Adrenal gland (tissue), 19 donors: ENCODE measurements around the gene STRIT1. TPM values are rescaled to one million over a fixed set of nuclear protein-coding genes. Genes with fewer than 3 reads are reported as not detected.

ENCODE experiments used
- DNase-seq, 7 donors: peaks; one replicate each; pipeline ENCODE4 v3.0.0-alpha.2; 2019 to 2020
- H3K27ac ChIP-seq, 5 donors: fragments of 200-600 bp; sonication (generic) in 4 of 5; 1 replicate in 3 of 5; 2 replicates in 2 of 5; pipeline versions ENCODE4 v1.5.1 to v1.8.0; 2016 to 2020; ENCODE audit warnings: mild to moderate bottlenecking in 1 of 5
- H3K27me3 ChIP-seq: fragments of 200-600 bp; 2 replicates; pipeline ENCODE4 v1.8.0; 2021
- H3K36me3 ChIP-seq, 2 donors: fragments of 200-600 bp; replicated peaks in 1 of 2; 1 replicate in 1 of 2; 2 replicates in 1 of 2; pipeline versions ENCODE4 v1.5.1 to v1.8.0; 2018 to 2022
- H3K4me1 ChIP-seq, 2 donors: fragments of 200-600 bp; replicated peaks in 1 of 2; 1 replicate in 1 of 2; 2 replicates in 1 of 2; pipeline versions ENCODE4 v1.5.1 to v1.8.0; 2018 to 2021
- H3K4me3 ChIP-seq, 4 donors: fragments of 200-600 bp; sonication (generic) in 3 of 4; one replicate each; pipeline ENCODE4 v1.5.1; 2016 to 2018
- H3K9me3 ChIP-seq, 3 donors: fragments of 200-600 bp; sonication (generic) in 1 of 3; replicated peaks in 1 of 3; 1 replicate in 2 of 3; 2 replicates in 1 of 3; pipeline versions ENCODE4 v1.5.1 to v1.8.0; 2016 to 2021
- POLR2A ChIP-seq, 2 donors: fragments of 450-650 bp; IDR thresholded peaks; one replicate each; pipeline ENCODE4 v1.6.1; 2017; ENCODE audit warnings: antibody characterized with exemption in 2 of 2, mild to moderate bottlenecking in 2 of 2, moderate library complexity in 1 of 2
- WGBS, 4 donors: extraction: QIAGEN DNeasy Blood & Tissue Kit in 2 of 4; methylation state at CpG; one replicate each; pipeline versions ENCODE4 v1.1.5 to v1.1.7; 2013 to 2017; 5-methylcytosine and 5-hydroxymethylcytosine counted together
- intact Hi-C, 2 donors: fragments of 100-400 bp; cut with DNase I; formaldehyde crosslinking; loops; one replicate each; pipeline versions ENCODE4 v1.14.1 to v1.15.0; 2022 to 2023
- long read RNA-seq, 10 donors: library from polyadenylated mRNA in 3 of 10; unstranded in 2 of 10; stranded (forward) in 1 of 10; transcript quantifications; one replicate each; pipeline ENCODE4 v2.0.0 and lab custom pipeline, GENCODE V29; 2021 to 2026
- polyA plus RNA-seq, 3 donors: library from polyadenylated mRNA; stranded (reverse); fragments of 200-250 nt in 2 of 3; fragments of 350-450 nt in 1 of 3; fragmentation: Illumina TruSeq in 1 of 3; extraction: RNeasy Lipid Tissue Mini Kit (QIAGEN cat#74804) in 1 of 3; gene quantifications; one replicate each; pipeline ENCODE4 v1.2.3, GENCODE V29; 2013 to 2014
- total RNA-seq, 9 donors: library from RNA; depleted of rRNA in 4 of 9; stranded (reverse); fragments of >200 nt in 4 of 9; fragments of 120-200 nt in 1 of 9; fragmentation: NEBNext Ultra II Directional in 1 of 9; extraction: Animal tissue kit (Norgen Biotek cat#: 25700) in 1 of 9; gene quantifications; one replicate each; pipeline versions ENCODE4 v1.1.0 to v1.2.4, GENCODE V29; 2013 to 2023
- TF ChIP-seq, protein P1 (sequence below), 6 experiments: fragments of 450-650 bp in 4 of 6; fragments of 200-600 bp in 2 of 6; sonication (generic) in 1 of 6; IDR thresholded peaks; 1 replicate in 5 of 6; 2 replicates in 1 of 6; pipeline versions ENCODE4 v1.5.1 to v1.8.0; 2016 to 2021; ENCODE audit warnings: antibody characterized with exemption in 6 of 6, mild to moderate bottlenecking in 2 of 6, moderate library complexity in 1 of 6
- donor health status: healthy with polysubstance abuse.
- donor health status: Bipolar disorder and iron deficiency.
- donor health status: DM: yes; HTN: yes; CAD: no.
- donor health status: DM: no; HTN: no; CAD: no.
- donor health status: DM: no; HTN: no; CAD: no.
- donor health status: DM: yes; HTN: yes; CAD: no.

The STRIT1 gene
- total RNA-seq (1 to 10 TPM in 1 of 9 donors, not detected in 8; 3.4 TPM), polyA plus RNA-seq (under 1 TPM in 1 of 3 donors, not detected in 2; 0.30 TPM)
- long read RNA-seq, donor 1 = 0 reads
- long read RNA-seq, donor 2 = 0 reads
- long read RNA-seq, donor 3 = 0 reads
- long read RNA-seq, donor 4 = 0 reads
- long read RNA-seq, donor 5 = 0 reads
- long read RNA-seq, donor 6 = 0 reads
- long read RNA-seq, donor 7, partial matches to known transcripts = 0 of 4 reads
- long read RNA-seq, donor 7, other reads (novel, unspliced or antisense) = 0 of 4 reads
- long read RNA-seq, donor 8 = 0 reads
- long read RNA-seq, donor 9, partial matches to known transcripts = 0 of 1 reads
- long read RNA-seq, donor 9, other reads (novel, unspliced or antisense) = 0 of 1 reads
- long read RNA-seq, donor 10 = 0 reads

GRCh38 chr3:155293516-155293915, at the start of gene STRIT1:
Gene STRIT1 (minus strand): TSS chr3:155293683.
- Histone ChIP-seq H3K27ac (no peak within 1 kb of the TSS), H3K27me3 (no peaks in the 10 kb centered on the region), H3K36me3 (no peaks in the 10 kb centered on the region), H3K4me3 (no peak within 1 kb of the TSS), H3K9me3 (peaks cover 0 to 5% (median 0%) of the 10 kb centered on the region in 3 donors), H3K4me1 (no peaks in the 10 kb centered on the region)
- WGBS, 4 donors = 61 to 82% (median 73%) methylated on average over 6 of the region's 6 CpGs
- intact Hi-C loops = no loop called here
- DNase-seq = no peak
- no peak for TF ChIP-seq POLR2A (IDR thresholded peaks at IDR 0.05)
- TF ChIP-seq, protein P1, sequence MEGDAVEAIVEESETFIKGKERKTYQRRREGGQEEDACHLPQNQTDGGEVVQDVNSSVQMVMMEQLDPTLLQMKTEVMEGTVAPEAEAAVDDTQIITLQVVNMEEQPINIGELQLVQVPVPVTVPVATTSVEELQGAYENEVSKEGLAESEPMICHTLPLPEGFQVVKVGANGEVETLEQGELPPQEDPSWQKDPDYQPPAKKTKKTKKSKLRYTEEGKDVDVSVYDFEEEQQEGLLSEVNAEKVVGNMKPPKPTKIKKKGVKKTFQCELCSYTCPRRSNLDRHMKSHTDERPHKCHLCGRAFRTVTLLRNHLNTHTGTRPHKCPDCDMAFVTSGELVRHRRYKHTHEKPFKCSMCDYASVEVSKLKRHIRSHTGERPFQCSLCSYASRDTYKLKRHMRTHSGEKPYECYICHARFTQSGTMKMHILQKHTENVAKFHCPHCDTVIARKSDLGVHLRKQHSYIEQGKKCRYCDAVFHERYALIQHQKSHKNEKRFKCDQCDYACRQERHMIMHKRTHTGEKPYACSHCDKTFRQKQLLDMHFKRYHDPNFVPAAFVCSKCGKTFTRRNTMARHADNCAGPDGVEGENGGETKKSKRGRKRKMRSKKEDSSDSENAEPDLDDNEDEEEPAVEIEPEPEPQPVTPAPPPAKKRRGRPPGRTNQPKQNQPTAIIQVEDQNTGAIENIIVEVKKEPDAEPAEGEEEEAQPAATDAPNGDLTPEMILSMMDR (IDR thresholded peaks at IDR 0.05) = no peak

GRCh38 chr3:155342344-155342743, 48.9 kb upstream of the STRIT1 start:
- Histone ChIP-seq H3K27me3 (no peaks in the 10 kb centered on the region), H3K9me3 (no peaks in the 10 kb centered on the region), H3K4me1 (no peaks in the 10 kb centered on the region), H3K27ac (no peak overlapping the region), H3K4me3 (no peak overlapping the region), H3K36me3 (no peaks in the 10 kb centered on the region)
- intact Hi-C loops = no loop called here
- TF ChIP-seq POLR2A (IDR thresholded peaks at IDR 0.05) = no peak
- TF ChIP-seq, protein P1 (IDR thresholded peaks at IDR 0.05) = no peak
- WGBS, 4 donors = 58 to 63% (median 60%) methylated on average over 3 of the region's 3 CpGs
- no peak for DNase-seq

- H3K27me3 ChIP-seq = no peaks in the 10 kb centered on the region
- H3K36me3 ChIP-seq = no peaks in the 10 kb centered on the region
- intact Hi-C loops = no loop called here
- no peaks in the 10 kb centered on the region for H3K4me1 ChIP-seq
- H3K27ac ChIP-seq = no peak overlapping the region
- DNase-seq = no peak
- H3K9me3 ChIP-seq = no peaks in the 10 kb centered on the region
- H3K4me3 ChIP-seq = no peak overlapping the region
- TF ChIP-seq, protein P1 (IDR thresholded peaks at IDR 0.05) = no peak
Measured at GRCh38 chr3:155339052-155339451, 45.6 kb upstream of the STRIT1 start.

DNA sequence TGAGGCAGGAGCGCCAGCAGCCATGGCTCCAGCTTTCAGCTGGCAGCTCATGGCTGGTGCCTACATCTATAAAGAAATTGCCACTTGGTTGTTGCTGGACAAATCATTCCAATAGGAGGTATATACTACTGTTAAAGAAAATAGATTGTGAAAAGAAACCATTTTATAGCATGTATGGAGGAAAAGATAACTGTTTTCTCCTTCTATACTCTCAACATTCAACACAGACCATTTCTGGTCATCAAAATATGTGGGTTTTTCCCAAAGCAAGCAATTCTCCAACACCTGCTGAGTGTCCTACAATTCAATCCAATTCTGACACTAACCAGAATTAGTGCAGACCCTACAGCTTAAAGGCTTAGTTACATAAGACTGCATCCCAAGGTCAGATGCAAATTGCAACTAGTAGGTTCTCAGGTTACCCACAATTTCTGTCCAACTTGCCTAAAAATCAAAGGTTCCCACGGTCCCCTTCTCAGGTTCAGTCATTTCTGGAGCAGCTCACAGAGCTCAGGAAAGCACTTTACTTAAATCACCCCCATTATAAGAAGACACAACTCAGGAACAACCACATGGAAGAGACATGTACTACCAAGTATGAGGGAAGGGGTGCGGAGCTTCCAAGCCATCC, 42.4 kb upstream of the STRIT1 start:
- WGBS, 4 donors = 78 to 88% (median 80%) methylated on average over 3 of the region's 3 CpGs
- no peaks in the 10 kb centered on the region for H3K27me3 ChIP-seq
- no peaks in the 10 kb centered on the region for H3K9me3 ChIP-seq
- intact Hi-C loops = no loop called here
- no peak overlapping the region for H3K4me3 ChIP-seq
- TF ChIP-seq, protein P1 (IDR thresholded peaks at IDR 0.05) = no peak
- TF ChIP-seq POLR2A (IDR thresholded peaks at IDR 0.05) = no peak
- H3K4me1 ChIP-seq = no peaks in the 10 kb centered on the region
- no peaks in the 10 kb centered on the region for H3K36me3 ChIP-seq
- H3K27ac ChIP-seq = no peak overlapping the region
- DNase-seq = no peak
